Measurements from ENCODE around the gene EBF3. TPM values are rescaled to one million over a fixed set of nuclear protein-coding genes. Genes with fewer than 3 reads are reported as not detected.

EBF3 gene
- total and polyA plus RNA-seq, 9 of the 15 experiments (the other 6 are each of a cell fraction or from before 2014, with no cell fraction given) = not detected

- H2AFZ ChIP-seq (ENCODE audit: low read depth, low read length) = no peak overlapping the region
- intact Hi-C loops (cut with micrococcal nuclease) (no loop called here), in situ Hi-C loops (cut with MboI) (no loop called here)
- peaks cover 0 to 14% of the 10 kb centered on the region in 2 experiments; a peak in 2 of 5 replicates for H3K27me3 ChIP-seq (ENCODE audit: control insufficient read depth in 2 of 2, insufficient read depth in 2 of 2, low read length in 2 of 2)
- H3K36me3 ChIP-seq (ENCODE audit: control insufficient read depth, insufficient read depth, low read length) = no peaks in the 10 kb centered on the region
- H3K9ac ChIP-seq (ENCODE audit: insufficient read depth in 1 of 2, low read depth in 2 of 2, low read length in 2 of 2) = no peak overlapping the region
- WGBS (ENCODE audit: insufficient coverage, low coverage, missing lambda C conversion rate) = 0% methylated on average over 1 of the region's 7 CpGs
- no peaks in the 10 kb centered on the region for H3K79me2 ChIP-seq (ENCODE audit: control insufficient read depth, insufficient read depth, low read length)
- no peak overlapping the region for H3K4me3 ChIP-seq
- ATAC-seq (no peak), DNase-seq (ENCODE audit: extremely low read depth in 1 of 4, low spot score in 3 of 4) (no peak), FAIRE-seq (no peak)
- ChIA-PET POLR2A (no interaction called here), CTCF (ENCODE audit: low intra/inter-chr PET ratio) (no interaction called here)
- no peaks in the 10 kb centered on the region for H4K20me1 ChIP-seq (replicated peaks; ENCODE audit: control insufficient read depth, insufficient read depth, low read length)
- BruUV-seq (replicated peaks) = no TSS peak
- no peaks in the 10 kb centered on the region for H3K9me3 ChIP-seq (replicated peaks; ENCODE audit: control insufficient read depth, insufficient read depth, low read depth, low read length)
- no peaks in the 10 kb centered on the region for H3K9me1 ChIP-seq (ENCODE audit: control insufficient read depth, insufficient read depth, low read length)
- no peak overlapping the region for H3K27ac ChIP-seq (ENCODE audit: extremely low read depth, low read depth, low read length)
- no peak for TF ChIP-seq FOXK2 (conservative IDR thresholded peaks at IDR 0.05 in 1 of 2, IDR thresholded peaks at IDR 0.05 in 1 of 2; ENCODE audit: low read depth in 2 of 2)
- TF ChIP-seq SP2 (IDR thresholded peaks at IDR 0.05; ENCODE audit: extremely low read depth, low read depth, low read length, poor library complexity, severe bottlenecking) = no peak
- TF ChIP-seq ZNF277 (CRISPR knock-in tag; IDR thresholded peaks at IDR 0.05; ENCODE audit: borderline replicate concordance) = no peak
- no peak for TF ChIP-seq SMAD1 (IDR thresholded peaks at IDR 0.05; ENCODE audit: low read depth, low read length, partially characterized antibody)
- no peak for TF ChIP-seq PTBP1 (IDR thresholded peaks at IDR 0.05; ENCODE audit: low read depth, low read length)
- no peak for TF ChIP-seq FOXJ3 (CRISPR knock-in tag; IDR thresholded peaks at IDR 0.05)
- TF ChIP-seq ZKSCAN1 (IDR thresholded peaks at IDR 0.05; ENCODE audit: low read depth, low read length) = no peak
- TF ChIP-seq ZNF24 (IDR thresholded peaks at IDR 0.05) = no peak
- TF ChIP-seq MTA1 (IDR thresholded peaks at IDR 0.05; ENCODE audit: borderline replicate concordance) = no peak
- TF ChIP-seq ATF1 (CRISPR knock-in tag; IDR thresholded peaks at IDR 0.05) = no peak
- no peak for TF ChIP-seq ATF1 (tag; IDR thresholded peaks at IDR 0.05)
- TF ChIP-seq SRSF9 (IDR thresholded peaks at IDR 0.05; ENCODE audit: borderline replicate concordance, low read depth, low read length) = no peak
- no peak for TF ChIP-seq TAL1 (IDR thresholded peaks at IDR 0.05)
- no peak for TF ChIP-seq MCM2 (IDR thresholded peaks at IDR 0.05; ENCODE audit: low read depth)
- TF ChIP-seq RFX1 (IDR thresholded peaks at IDR 0.05) = no peak
- no peak for TF ChIP-seq AFF4 (CRISPR knock-in tag; IDR thresholded peaks at IDR 0.05)
- TF ChIP-seq ATF7 (IDR thresholded peaks at IDR 0.05) = no peak
- no peak for TF ChIP-seq FOXM1 (IDR thresholded peaks at IDR 0.05; ENCODE audit: low read depth)
- no peak for TF ChIP-seq FOXM1 (CRISPR knock-in tag; IDR thresholded peaks at IDR 0.05; ENCODE audit: low read depth)
- TF ChIP-seq CBX3 (IDR thresholded peaks at IDR 0.05; ENCODE audit: borderline replicate concordance in 1 of 2, low read length in 2 of 2) = no peak
- no peaks in the 10 kb centered on the region for H3K4me1 ChIP-seq (replicated peaks in 1 of 2; ENCODE audit: control insufficient read depth in 2 of 2, insufficient read depth in 2 of 2, low read length in 2 of 2)
- H3K4me2 ChIP-seq (ENCODE audit: insufficient read depth, low read length) = no peak overlapping the region
These were observed 28.3 kb downstream of the EBF3 start for GRCh38 chr10:129935867-129936152.
